Liver (tissue), 9 donors: Measurements from ENCODE around the gene RAB4A. TPM values are rescaled to one million over a fixed set of nuclear protein-coding genes. Genes with fewer than 3 reads are reported as not detected.

Experiments used
- DNase-seq: peaks from one replicate; pipeline ENCODE4 v3.0.0-alpha.2; 2017; ENCODE audit warnings: low spot score
- H3K27ac ChIP-seq, 2 donors: one replicate each; pipeline ENCODE4 v1.7.0; 2013; ENCODE audit warnings: inconsistent platforms in 2 of 2, low read length in 2 of 2, control low read depth in 1 of 2, low read depth in 1 of 2, mild to moderate bottlenecking in 1 of 2
- H3K27me3 ChIP-seq, 4 donors: one replicate each; pipeline versions ENCODE4 v1.6.1 to v1.7.0; 2013; ENCODE audit warnings: low read length in 3 of 4, inconsistent platforms in 1 of 4, mild to moderate bottlenecking in 1 of 4, moderate library complexity in 1 of 4; ENCODE audit not compliant: control insufficient read depth in 4 of 4, insufficient read depth in 4 of 4
- H3K36me3 ChIP-seq, 4 donors: one replicate each; pipeline versions ENCODE4 v1.6.1 to v1.7.0; 2013; ENCODE audit warnings: low read length in 3 of 4, mild to moderate bottlenecking in 3 of 4, low read depth in 1 of 4, moderate library complexity in 1 of 4; ENCODE audit not compliant: control insufficient read depth in 4 of 4, insufficient read depth in 3 of 4
- H3K4me1 ChIP-seq, 4 donors: one replicate each; pipeline versions ENCODE4 v1.6.1 to v1.7.0; 2013; ENCODE audit warnings: low read length in 3 of 4, mild to moderate bottlenecking in 3 of 4, moderate library complexity in 1 of 4; ENCODE audit not compliant: control insufficient read depth in 4 of 4, insufficient read depth in 4 of 4
- H3K4me3 ChIP-seq, 3 donors: one replicate each; pipeline versions ENCODE4 v1.6.1 to v1.7.0; 2013; ENCODE audit warnings: low read length in 3 of 3, control low read depth in 1 of 3, low read depth in 1 of 3, mild to moderate bottlenecking in 1 of 3
- H3K9ac ChIP-seq, 2 donors: one replicate each; pipeline ENCODE4 v1.7.0; 2013; ENCODE audit warnings: low read length in 2 of 2, mild to moderate bottlenecking in 2 of 2, moderate library complexity in 2 of 2, control low read depth in 1 of 2, low read depth in 1 of 2
- H3K9me3 ChIP-seq, 4 donors: one replicate each; pipeline versions ENCODE4 v1.6.1 to v1.7.0; 2013; ENCODE audit warnings: low read length in 3 of 4; ENCODE audit not compliant: control insufficient read depth in 4 of 4
- ATF3 ChIP-seq: IDR thresholded peaks from 2 replicates; pipeline ENCODE4 v1.6.1; 2016; ENCODE audit warnings: antibody characterized with exemption
- CTCF ChIP-seq: fragments of 150-350 bp; IDR thresholded peaks from 2 replicates; pipeline ENCODE4 v1.5.1; 2017; ENCODE audit warnings: improper control_type of control experiment, low read depth, low read length; ENCODE audit not compliant: missing input control
- EGR1 ChIP-seq, 2 donors: IDR thresholded peaks; 2 replicates each; pipeline ENCODE4 v1.6.1; 2016 to 2018; ENCODE audit warnings: antibody characterized with exemption in 2 of 2, low read depth in 2 of 2
- FOXA1 ChIP-seq: IDR thresholded peaks from 2 replicates; pipeline ENCODE4 v1.6.1; 2016; ENCODE audit warnings: antibody characterized with exemption
- FOXA2 ChIP-seq: IDR thresholded peaks from 2 replicates; pipeline ENCODE4 v1.6.1; 2016; ENCODE audit warnings: antibody characterized with exemption
- GABPA ChIP-seq, 2 donors: IDR thresholded peaks in 1 of 2; conservative IDR thresholded peaks in 1 of 2; 2 replicates each; pipeline ENCODE4 v1.6.1; 2016; ENCODE audit warnings: antibody characterized with exemption in 2 of 2, mild to moderate bottlenecking in 1 of 2, moderate library complexity in 1 of 2
- HNF4A ChIP-seq, 2 donors: conservative IDR thresholded peaks; 2 replicates each; pipeline ENCODE4 v1.6.1; 2016; ENCODE audit warnings: antibody characterized with exemption in 2 of 2, mild to moderate bottlenecking in 2 of 2
- HNF4G ChIP-seq: IDR thresholded peaks from 2 replicates; pipeline ENCODE4 v1.6.1; 2016; ENCODE audit warnings: antibody characterized with exemption
- JUND ChIP-seq, 2 donors: IDR thresholded peaks; 2 replicates each; pipeline ENCODE4 v1.6.1; 2016; ENCODE audit warnings: antibody characterized with exemption in 2 of 2
- MAX ChIP-seq: IDR thresholded peaks from 2 replicates; pipeline ENCODE4 v1.6.1; 2016; ENCODE audit warnings: antibody characterized with exemption
- NR2F2 ChIP-seq: IDR thresholded peaks from 2 replicates; pipeline ENCODE4 v1.6.1; 2016; ENCODE audit warnings: antibody characterized with exemption
- RAD21 ChIP-seq, 2 donors: IDR thresholded peaks; 2 replicates each; pipeline ENCODE4 v1.6.1; 2016; ENCODE audit warnings: antibody characterized with exemption in 2 of 2, mild to moderate bottlenecking in 2 of 2
- RXRA ChIP-seq, 2 donors: IDR thresholded peaks; 2 replicates each; pipeline ENCODE4 v1.6.1; 2017 to 2018; ENCODE audit warnings: antibody characterized with exemption in 2 of 2, mild to moderate bottlenecking in 1 of 2
- SP1 ChIP-seq: IDR thresholded peaks from 2 replicates; pipeline ENCODE4 v1.6.1; 2018; ENCODE audit warnings: antibody characterized with exemption, mild to moderate bottlenecking
- TAF1 ChIP-seq: conservative IDR thresholded peaks from 2 replicates; pipeline ENCODE4 v1.6.1; 2016; ENCODE audit warnings: antibody characterized with exemption, mild to moderate bottlenecking
- YY1 ChIP-seq: IDR thresholded peaks from 2 replicates; pipeline ENCODE4 v1.6.1; 2016; ENCODE audit warnings: antibody characterized with exemption, mild to moderate bottlenecking
- ZBTB33 ChIP-seq: IDR thresholded peaks from 2 replicates; pipeline ENCODE4 v1.6.1; 2016; ENCODE audit warnings: antibody characterized with exemption
- WGBS: extraction: QIAGEN DNeasy Blood & Tissue Kit; methylation state at CpG from one replicate; pipeline ENCODE4 v1.1.7; 2013; 5-methylcytosine and 5-hydroxymethylcytosine counted together
- polyA plus RNA-seq, 2 donors: library from polyadenylated mRNA; stranded (reverse) in 1 of 2; unstranded in 1 of 2; fragments of 200-250 nt in 1 of 2; fragments of >200 nt in 1 of 2; fragmentation: Nextera tagmentation in 1 of 2; extraction: Ambion mirVana in 1 of 2; gene quantifications; one replicate each; pipeline versions ENCODE4 v1.2.1 to v1.2.3, GENCODE V29; 2013 to 2015
- total RNA-seq, 2 donors: library from RNA; depleted of rRNA; stranded (reverse); fragments of >200 nt; gene quantifications; one replicate each; pipeline ENCODE4 v1.2.3, GENCODE V29; 2014
- donor health status: healthy.
- donor health status: healthy.
- donor health status: healthy.
- donor health status: healthy.
- donor health status: healthy.

RAB4A gene
- total and polyA plus RNA-seq, 4 donors = 16.5 to 51.9 (median 29.5) TPM

GRCh38 chr1:229241390-229241789 is 29.5 kb upstream of the RAB4A start:
- H3K27ac ChIP-seq = no peak overlapping the region
- no peak for DNase-seq
- H3K27me3 ChIP-seq = no peaks in the 10 kb centered on the region
- peaks cover 0 to 3% (median 0%) of the 10 kb centered on the region in 4 donors for H3K9me3 ChIP-seq
- 96% methylated on average over 4 of the region's 4 CpGs for WGBS
- H3K4me1 ChIP-seq = no peaks in the 10 kb centered on the region
- no peak overlapping the region for H3K4me3 ChIP-seq
- no peak overlapping the region for H3K9ac ChIP-seq
- no peaks in the 10 kb centered on the region for H3K36me3 ChIP-seq
- TF ChIP-seq FOXA1 (no peak), RAD21 (IDR thresholded peaks at IDR 0.05) (no peak), FOXA2 (no peak), TAF1 (no peak), ZBTB33 (no peak), CTCF (no peak), YY1 (no peak), NR2F2 (no peak), HNF4A (conservative IDR thresholded peaks at IDR 0.05) (no peak)

- no peak overlapping the region for H3K4me3 ChIP-seq
- 88% methylated on average over 4 of the region's 4 CpGs for WGBS
- TF ChIP-seq MAX = no peak
- no peak for TF ChIP-seq GABPA (IDR thresholded peaks at IDR 0.05 in 1 of 2, conservative IDR thresholded peaks at IDR 0.05 in 1 of 2)
- no peak for TF ChIP-seq YY1
- no peak for TF ChIP-seq HNF4G
- no peak for TF ChIP-seq FOXA2
- no peak for TF ChIP-seq EGR1 (IDR thresholded peaks at IDR 0.05; ENCODE audit: low read depth in 2 of 2)
- TF ChIP-seq JUND (IDR thresholded peaks at IDR 0.05) = no peak
- no peak for TF ChIP-seq NR2F2
- TF ChIP-seq RXRA (IDR thresholded peaks at IDR 0.05) = no peak
- TF ChIP-seq RAD21 (IDR thresholded peaks at IDR 0.05) = no peak
- TF ChIP-seq CTCF = no peak
- TF ChIP-seq ATF3 = no peak
- no peak for TF ChIP-seq SP1
- no peak for TF ChIP-seq ZBTB33
- no peak for TF ChIP-seq HNF4A (conservative IDR thresholded peaks at IDR 0.05)
- no peak for TF ChIP-seq FOXA1
- no peak for DNase-seq
- peaks cover 0 to 3% (median 0%) of the 10 kb centered on the region in 4 donors for H3K9me3 ChIP-seq
- no peaks in the 10 kb centered on the region for H3K4me1 ChIP-seq
- H3K9ac ChIP-seq = no peak overlapping the region
- H3K27me3 ChIP-seq = no peaks in the 10 kb centered on the region
- H3K27ac ChIP-seq = no peak overlapping the region
- no peaks in the 10 kb centered on the region for H3K36me3 ChIP-seq
These were observed 27.3 kb upstream of the RAB4A start for GRCh38 chr1:229243638-229244037.
